HCT116 (cell line): ENCODE measurements around the gene GNB2. TPM values are rescaled to one million over a fixed set of nuclear protein-coding genes. Genes with fewer than 3 reads are reported as not detected.
"Not testable (repeated sequence)": the region's sequence is repeated elsewhere in the genome, so short reads cannot be mapped to it uniquely, and the experiment has no call there.

ENCODE experiments used
- ATAC-seq: fragments of 200-7000 bp; cut with Tn5 transposase; 2 replicates; pipeline ENCODE4 v1.9.1; 2020; ENCODE audit warnings: mild to moderate bottlenecking, moderate library complexity
- BruUV-seq: library from RNA; stranded (reverse); fragments of 400-500 nt; replicated peaks from 2 replicates; lab custom pipeline; 2021; lab: Mats Ljungman, UMichigan
- CTCF ChIA-PET: fragments of 300-600 bp; sonication (Branson Sonifier 250); formaldehyde crosslinking; loops from one replicate; lab custom pipeline; 2021; ENCODE audit warnings: antibody characterized with exemption; lab: Charles Lee
- POLR2A ChIA-PET: fragments of 300-600, 350-600 bp; sonication (Branson Sonifier 250); formaldehyde crosslinking; loops from one replicate; lab custom pipeline; 2021; ENCODE audit warnings: antibody characterized with exemption; lab: Charles Lee
- RAD21 ChIA-PET, 2 experiments: fragments of 300-600 bp; sonication (Branson Sonifier 250); formaldehyde crosslinking; loops; one replicate each; lab custom pipeline; 2023; ENCODE audit warnings: low total read pairs in 2 of 2; ENCODE audit not compliant: uncharacterized antibody in 2 of 2, unreplicated experiment in 2 of 2, low non-redundant PET in 1 of 2; lab: Charles Lee
- DNase-seq: peaks from one replicate; pipeline ENCODE4 v3.0.0-alpha.2; 2010; ENCODE audit warnings: low read depth, low spot score
- H2AFZ ChIP-seq: fragments of 200-600 bp; shearing (Covaris generic), sonication (generic); 2 replicates; pipeline ENCODE4 v1.6.1; 2017; ENCODE audit warnings: low read depth, mixed run types, mixed read lengths, antibody characterized with exemption, low read length; ENCODE audit not compliant: poor library complexity, severe bottlenecking
- H3K27ac ChIP-seq: 2 replicates; pipeline ENCODE4 v1.5.1; 2012; ENCODE audit warnings: low read depth, low read length
- H3K27me3 ChIP-seq: fragments of 200-600 bp; sonication (generic); 2 replicates; pipeline ENCODE4 v1.6.1; 2016; ENCODE audit warnings: mixed run types, low read length, mixed read lengths; ENCODE audit not compliant: insufficient read depth
- H3K36me3 ChIP-seq, 2 experiments: fragments of 200-500 bp in 1 of 2; fragments of 200-600 bp in 1 of 2; sonication (Bioruptor generic) in 1 of 2; sonication (generic) in 1 of 2; 2 replicates each; pipeline versions ENCODE4 v1.5.1 to v1.6.1; 2014 to 2016; ENCODE audit warnings: low read length in 2 of 2, inconsistent platforms in 1 of 2, mixed read lengths in 1 of 2, mixed run types in 1 of 2; ENCODE audit not compliant: insufficient read depth in 2 of 2, control insufficient read depth in 1 of 2
- H3K4me1 ChIP-seq, 2 experiments: fragments of 200-600 bp in 1 of 2; sonication (generic) in 1 of 2; 2 replicates each; pipeline versions ENCODE4 v1.5.1 to v1.6.1; 2012 to 2017; ENCODE audit warnings: low read length in 2 of 2, inconsistent platforms in 1 of 2, mild to moderate bottlenecking in 1 of 2, mixed read lengths in 1 of 2, mixed run types in 1 of 2, moderate library complexity in 1 of 2; ENCODE audit not compliant: insufficient read depth in 2 of 2, control insufficient read depth in 1 of 2
- H3K4me2 ChIP-seq: fragments of 200-600 bp; sonication (generic); 2 replicates; pipeline ENCODE4 v1.6.1; 2017; ENCODE audit warnings: mixed run types, low read length, mixed read lengths
- H3K4me3 ChIP-seq, 2 experiments: fragments of 200-600 bp in 1 of 2; sonication (generic) in 1 of 2; replicated peaks in 1 of 2; 2 replicates each; pipeline ENCODE4 v1.5.1; 2011 to 2016; ENCODE audit warnings: low read length in 2 of 2, control low read depth in 1 of 2, low read depth in 1 of 2, mild to moderate bottlenecking in 1 of 2, mixed read lengths in 1 of 2, mixed run types in 1 of 2
- H3K79me2 ChIP-seq: fragments of 200-600 bp; sonication (generic); 2 replicates; pipeline ENCODE4 v1.6.1; 2017; ENCODE audit warnings: mild to moderate bottlenecking, mixed run types, low read length, moderate library complexity, mixed read lengths; ENCODE audit not compliant: insufficient read depth
- H3K9ac ChIP-seq: fragments of 200-600 bp; sonication (generic); 2 replicates; pipeline ENCODE4 v1.6.1; 2016; ENCODE audit warnings: low read length, mixed read lengths
- H3K9me2 ChIP-seq: fragments of 200-600 bp; sonication (generic), shearing (Covaris generic); 2 replicates; pipeline ENCODE4 v1.6.1; 2017; ENCODE audit warnings: mixed run types, mild to moderate bottlenecking, moderate library complexity; ENCODE audit not compliant: insufficient read depth
- H3K9me3 ChIP-seq, 2 experiments: fragments of 200-500 bp in 1 of 2; fragments of 200-600 bp in 1 of 2; sonication (Bioruptor generic) in 1 of 2; sonication (generic) in 1 of 2; 2 replicates each; pipeline ENCODE4 v1.6.1; 2014 to 2017; ENCODE audit warnings: low read length in 2 of 2, mixed read lengths in 2 of 2, inconsistent platforms in 1 of 2, low read depth in 1 of 2, mild to moderate bottlenecking in 1 of 2, mixed run types in 1 of 2, moderate library complexity in 1 of 2; ENCODE audit not compliant: control insufficient read depth in 1 of 2, insufficient read depth in 1 of 2
- H4K20me1 ChIP-seq: fragments of 200-600 bp; sonication (generic), shearing (Covaris generic); 2 replicates; pipeline ENCODE4 v1.6.1; 2017; ENCODE audit warnings: mixed run types, mild to moderate bottlenecking, moderate library complexity; ENCODE audit not compliant: insufficient read depth
- CEBPB ChIP-seq: IDR thresholded peaks from 2 replicates; pipeline ENCODE4 v1.6.1; 2012; ENCODE audit warnings: low read depth
- EZH2 ChIP-seq: fragments of 200-600 bp; sonication (generic); IDR thresholded peaks from 2 replicates; pipeline ENCODE4 v1.6.1; 2017; ENCODE audit warnings: antibody characterized with exemption, mixed run types
- POLR2A ChIP-seq: IDR thresholded peaks from 2 replicates; pipeline ENCODE4 v1.7.0; 2011; ENCODE audit warnings: borderline replicate concordance; ENCODE audit not compliant: insufficient read depth, insufficient read length; ENCODE audit errors: extremely low read depth
- RAD21 ChIP-seq: IDR thresholded peaks from 2 replicates; pipeline ENCODE4 v1.6.1; 2012; ENCODE audit warnings: low read depth, mild to moderate bottlenecking
- SIN3A ChIP-seq: IDR thresholded peaks from 2 replicates; pipeline ENCODE4 v1.6.1; 2012; ENCODE audit warnings: low read depth
- SP1 ChIP-seq: IDR thresholded peaks from 2 replicates; pipeline ENCODE4 v1.6.1; 2012; ENCODE audit warnings: low read depth
- SRF ChIP-seq: IDR thresholded peaks from 2 replicates; pipeline ENCODE4 v1.6.1; 2012; ENCODE audit warnings: low read depth
- TCF7L2 ChIP-seq: IDR thresholded peaks from 2 replicates; pipeline ENCODE4 v1.7.0; 2011; ENCODE audit warnings: borderline replicate concordance, inconsistent platforms; ENCODE audit not compliant: insufficient read depth, insufficient read length; ENCODE audit errors: extremely low read depth
- YY1 ChIP-seq: IDR thresholded peaks from 2 replicates; pipeline ENCODE4 v1.6.1; 2011; ENCODE audit warnings: low read length, low read depth, moderate library complexity, mild to moderate bottlenecking; ENCODE audit not compliant: insufficient replicate concordance; ENCODE audit errors: extremely low read depth
- intact Hi-C: fragments of 100-400 bp; cut with micrococcal nuclease; formaldehyde crosslinking; loops from 2 replicates; pipeline ENCODE4 v1.10.0; 2022
- total RNA-seq: library from RNA; stranded (reverse); gene quantifications from one replicate; pipeline ENCODE4 v1.2.1, GENCODE V29; 2021; ENCODE audit not compliant: unreplicated experiment

Gene GNB2
- total RNA-seq, 1 experiment from 2014 or later, result 246 TPM

- Histone ChIP-seq H3K27ac (no peak overlapping the region), H3K9ac (no peak overlapping the region), H3K4me2 (no peak overlapping the region), H3K36me3 (no peaks in the 10 kb centered on the region), H3K4me1 (peaks cover 0 to 8% of the 10 kb centered on the region in 2 experiments; a peak in 2 of 4 replicates), H3K27me3 (no peaks in the 10 kb centered on the region), H3K9me2 (no peaks in the 10 kb centered on the region), H3K79me2 (no peaks in the 10 kb centered on the region), H2AFZ (no peak overlapping the region), H3K4me3 (no peak overlapping the region), H3K9me3 (no peaks in the 10 kb centered on the region), H4K20me1 (no peaks in the 10 kb centered on the region)
- ChIA-PET RAD21 (no interaction called here), CTCF (no interaction called here), POLR2A (no interaction called here)
- TF ChIP-seq SP1 (no peak), TCF7L2 (no peak), POLR2A (no peak), SRF (no peak), EZH2 (no peak), CEBPB (no peak), RAD21 (no peak), SIN3A (no peak), YY1 (no peak)
- no TSS peak for BruUV-seq
- intact Hi-C loops, result no loop called here
- ATAC-seq (no peak), DNase-seq (no peak)
These were observed 5.5 kb upstream of the GNB2 start for GRCh38 chr7:100668069-100668449.

- H3K79me2 ChIP-seq, H3K9me2 ChIP-seq, BruUV-seq, H3K4me2 ChIP-seq, DNase-seq, H3K9ac ChIP-seq, intact Hi-C loops, H2AFZ ChIP-seq, CTCF ChIA-PET, H3K27me3 ChIP-seq, H3K9me3 ChIP-seq, H3K27ac ChIP-seq, H3K4me3 ChIP-seq, ATAC-seq, H4K20me1 ChIP-seq, RAD21 ChIA-PET, POLR2A ChIA-PET, H3K36me3 ChIP-seq: not testable (repeated sequence)
- H3K4me1 ChIP-seq, result peaks cover 0 to 11% of the 10 kb centered on the region in 2 experiments; a peak in 1 of 4 replicates
These were observed 4.4 kb upstream of the GNB2 start for GRCh38 chr7:100669106-100669505.
